HFFc6 (cell line): ENCODE measurements around the gene GNA15. TPM values are rescaled to one million over a fixed set of nuclear protein-coding genes. Genes with fewer than 3 reads are reported as not detected.

ENCODE experiments used
- DNase-seq: peaks from one replicate; pipeline ENCODE4 v3.0.0-alpha.2; 2018
- H3K27ac Mint-ChIP-seq: 2 replicates; pipeline ENCODE4 v1.8.0; 2020; ENCODE audit warnings: mild to moderate bottlenecking, mixed read lengths
- H3K27me3 Mint-ChIP-seq: 2 replicates; pipeline ENCODE4 v1.8.0; 2021; ENCODE audit warnings: mild to moderate bottlenecking, moderate library complexity, mixed read lengths; ENCODE audit not compliant: insufficient read depth
- H3K36me3 Mint-ChIP-seq: 2 replicates; pipeline ENCODE4 v1.8.0; 2021; ENCODE audit warnings: low read depth, mixed read lengths
- H3K4me1 Mint-ChIP-seq: 2 replicates; pipeline ENCODE4 v1.8.0; 2020; ENCODE audit warnings: low read depth, mixed read lengths
- H3K4me3 Mint-ChIP-seq: 2 replicates; pipeline ENCODE4 v1.8.0; 2020; ENCODE audit warnings: mild to moderate bottlenecking, moderate library complexity, mixed read lengths
- H3K9me3 Mint-ChIP-seq: 2 replicates; pipeline ENCODE4 v1.8.0; 2020; ENCODE audit warnings: mild to moderate bottlenecking, mixed read lengths
- CTCF ChIP-seq: fragments of 200-600 bp; sonication (generic); IDR thresholded peaks from 2 replicates; pipeline ENCODE4 v1.5.0; 2021; ENCODE audit warnings: antibody characterized with exemption, mild to moderate bottlenecking
- total RNA-seq, 6 experiments: library from RNA; stranded (reverse); fragmentation: NEBNext Ultra II Directional; extraction: Animal tissue kit (Norgen Biotek cat#: 25700); gene quantifications; 2 replicates in 1 of 6; 3 replicates in 5 of 6; pipeline ENCODE4 v1.2.3, GENCODE V29; 2021

Gene GNA15
- total RNA-seq, 6 experiments from 2014 or later, result not detected

- H3K4me1 Mint-ChIP-seq, result peaks cover 5% of the 10 kb centered on the region
- TF ChIP-seq CTCF, result no peak
- 0 out of 2 replicates have a peak, but pooled peaks cover 6% of the 10 kb centered on the region for H3K36me3 Mint-ChIP-seq
- no peak overlapping the region for H3K27ac Mint-ChIP-seq
- H3K4me3 Mint-ChIP-seq, result no peak overlapping the region
- H3K9me3 Mint-ChIP-seq, result no peaks in the 10 kb centered on the region
- DNase-seq, result no peak
- H3K27me3 Mint-ChIP-seq, result no peaks in the 10 kb centered on the region
Observed at GRCh38 chr19:3192228-3192635, 56.4 kb downstream of the GNA15 start.

GRCh38 chr19:3192684-3193083 is 56.9 kb downstream of the GNA15 start:
- Mint-ChIP-seq H3K36me3 (0 out of 2 replicates have a peak, but pooled peaks cover 6% of the 10 kb centered on the region), H3K27ac (no peak overlapping the region), H3K9me3 (no peaks in the 10 kb centered on the region), H3K4me1 (peaks cover under 1% of the 10 kb centered on the region), H3K4me3 (no peak overlapping the region), H3K27me3 (no peaks in the 10 kb centered on the region)
- TF ChIP-seq CTCF, result no peak
- DNase-seq, result no peak

- no peak overlapping the region for H3K27ac Mint-ChIP-seq
- no peak overlapping the region for H3K4me3 Mint-ChIP-seq
Observed at GRCh38 chr19:3193256-3194105, 57.6 kb downstream of the GNA15 start.

GRCh38 chr19:3194106-3195087 is 58.6 kb downstream of the GNA15 start:
- DNase-seq, result no peak
- H3K27me3 Mint-ChIP-seq, result no peaks in the 10 kb centered on the region
- no peak overlapping the region for H3K4me3 Mint-ChIP-seq
- H3K9me3 Mint-ChIP-seq, result no peaks in the 10 kb centered on the region
- H3K27ac Mint-ChIP-seq, result no peak overlapping the region
- no peaks in the 10 kb centered on the region for H3K4me1 Mint-ChIP-seq
- no peak for TF ChIP-seq CTCF
- H3K36me3 Mint-ChIP-seq, result 0 out of 2 replicates have a peak, but pooled peaks cover 6% of the 10 kb centered on the region

More at GRCh38 chr19:3193256-3194105, 57.6 kb downstream of the GNA15 start:
- Mint-ChIP-seq H3K36me3 (0 out of 2 replicates have a peak, but pooled peaks cover 6% of the 10 kb centered on the region), H3K9me3 (no peaks in the 10 kb centered on the region), H3K4me1 (no peaks in the 10 kb centered on the region; the same call in 1 of the 2 replicates), H3K27me3 (no peaks in the 10 kb centered on the region)
- TF ChIP-seq CTCF, result no peak
- DNase-seq, result no peak
